H9 (cell line): ENCODE measurements around the gene SUN1. TPM values are rescaled to one million over a fixed set of nuclear protein-coding genes. Genes with fewer than 3 reads are reported as not detected.

Source experiments
- DNase-seq: peaks from one replicate; pipeline ENCODE4 v3.0.0-alpha.2; 2017
- H2AFZ ChIP-seq: one replicate; pipeline ENCODE4 v1.6.1; 2013; ENCODE audit warnings: mild to moderate bottlenecking, low read length, control low read depth, moderate library complexity
- H2AK5ac ChIP-seq: 2 replicates; pipeline ENCODE4 v1.6.1; 2013; ENCODE audit warnings: low read length, control low read depth, mixed read lengths; ENCODE audit not compliant: insufficient read length
- H2BK120ac ChIP-seq: one replicate; pipeline ENCODE4 v1.6.1; 2013; ENCODE audit warnings: low read depth, mild to moderate bottlenecking, low read length, control low read depth, inconsistent platforms; ENCODE audit not compliant: poor library complexity, severe bottlenecking
- H2BK12ac ChIP-seq: 2 replicates; pipeline ENCODE4 v1.6.1; 2013; ENCODE audit warnings: low read length, control low read depth, mixed read lengths, low read depth; ENCODE audit not compliant: insufficient read length
- H2BK15ac ChIP-seq: 2 replicates; pipeline ENCODE4 v1.6.1; 2013; ENCODE audit warnings: low read depth, low read length, control low read depth
- H2BK20ac ChIP-seq: one replicate; pipeline ENCODE4 v1.6.1; 2013; ENCODE audit warnings: low read depth, mild to moderate bottlenecking, low read length, control low read depth, inconsistent platforms; ENCODE audit not compliant: poor library complexity, severe bottlenecking
- H2BK5ac ChIP-seq: 2 replicates; pipeline ENCODE4 v1.6.1; 2013; ENCODE audit warnings: low read length, control low read depth, mixed read lengths; ENCODE audit not compliant: insufficient read length
- H3K14ac ChIP-seq: 2 replicates; pipeline ENCODE4 v1.6.1; 2013; ENCODE audit warnings: low read length, control low read depth; ENCODE audit not compliant: insufficient read depth
- H3K18ac ChIP-seq: 2 replicates; pipeline ENCODE4 v1.6.1; 2013; ENCODE audit warnings: low read depth, mild to moderate bottlenecking, mixed read lengths, low read length, control low read depth; ENCODE audit not compliant: insufficient read length
- H3K23ac ChIP-seq: 2 replicates; pipeline ENCODE4 v1.6.1; 2013; ENCODE audit warnings: low read length, control low read depth, mixed read lengths, low read depth; ENCODE audit not compliant: insufficient read length
- H3K23me2 ChIP-seq: 2 replicates; pipeline ENCODE4 v1.6.1; 2013; ENCODE audit warnings: low read depth, mild to moderate bottlenecking, mixed read lengths, low read length, control low read depth; ENCODE audit not compliant: insufficient read length, poor library complexity, severe bottlenecking
- H3K27ac ChIP-seq: 2 replicates; pipeline ENCODE4 v1.5.1; 2013; ENCODE audit warnings: low read length, control low read depth, mixed read lengths, low read depth; ENCODE audit not compliant: insufficient read length
- H3K27me3 ChIP-seq: 2 replicates; pipeline ENCODE4 v1.6.1; 2013; ENCODE audit warnings: low read length, control low read depth, inconsistent platforms; ENCODE audit not compliant: insufficient read depth
- H3K4ac ChIP-seq: 2 replicates; pipeline ENCODE4 v1.6.1; 2013; ENCODE audit warnings: low read depth, mild to moderate bottlenecking, control low read depth, inconsistent platforms, low read length, moderate library complexity
- H3K4me1 ChIP-seq: 2 replicates; pipeline ENCODE4 v1.6.1; 2013; ENCODE audit warnings: low read length, control low read depth, inconsistent platforms; ENCODE audit not compliant: insufficient read depth
- H3K4me2 ChIP-seq: 2 replicates; pipeline ENCODE4 v1.6.1; 2013; ENCODE audit warnings: low read length, control low read depth, mixed read lengths; ENCODE audit not compliant: insufficient read length, insufficient read depth
- H3K56ac ChIP-seq: 2 replicates; pipeline ENCODE4 v1.6.1; 2013; ENCODE audit warnings: low read depth, mild to moderate bottlenecking, mixed read lengths, low read length, control low read depth; ENCODE audit not compliant: insufficient read length
- H3K79me1 ChIP-seq: 2 replicates; pipeline ENCODE4 v1.6.1; 2013; ENCODE audit warnings: low read depth, mild to moderate bottlenecking, moderate library complexity, low read length, control low read depth, inconsistent platforms; ENCODE audit not compliant: insufficient read depth, poor library complexity, severe bottlenecking
- H3K79me2 ChIP-seq: 2 replicates; pipeline ENCODE4 v1.6.1; 2013; ENCODE audit warnings: low read length, control low read depth, inconsistent platforms; ENCODE audit not compliant: insufficient read depth
- H3K9ac ChIP-seq: 2 replicates; pipeline ENCODE4 v1.6.1; 2013; ENCODE audit warnings: low read length, control low read depth, mixed read lengths; ENCODE audit not compliant: insufficient read length; ENCODE audit errors: extremely low read depth
- H3K9me3 ChIP-seq: one replicate; pipeline ENCODE4 v1.6.1; 2013; ENCODE audit warnings: low read depth, low read length, inconsistent platforms; ENCODE audit not compliant: control insufficient read depth
- H3T11ph ChIP-seq: one replicate; pipeline ENCODE4 v1.6.1; 2013; ENCODE audit warnings: mild to moderate bottlenecking, low read length, control low read depth, inconsistent platforms
- H4K20me1 ChIP-seq: one replicate; pipeline ENCODE4 v1.6.1; 2013; ENCODE audit not compliant: control insufficient read depth, insufficient read length, insufficient read depth
- H4K5ac ChIP-seq: 2 replicates; pipeline ENCODE4 v1.6.1; 2013; ENCODE audit warnings: low read depth, mild to moderate bottlenecking, mixed read lengths, low read length, control low read depth; ENCODE audit not compliant: insufficient read length
- H4K8ac ChIP-seq: replicated peaks from 2 replicates; pipeline ENCODE4 v1.6.1; 2013; ENCODE audit warnings: low read length, control low read depth, mixed read lengths, low read depth; ENCODE audit not compliant: insufficient read length
- H4K91ac ChIP-seq: 2 replicates; pipeline ENCODE4 v1.6.1; 2013; ENCODE audit warnings: low read depth, mild to moderate bottlenecking, moderate library complexity, mixed read lengths, low read length, control low read depth; ENCODE audit not compliant: insufficient read length
- H3K27ac Mint-ChIP-seq, 3 experiments: 2 replicates in 2 of 3; 3 replicates in 1 of 3; pipeline ENCODE4 v1.8.0; 2020 to 2021; ENCODE audit warnings: mixed read lengths in 3 of 3, mild to moderate bottlenecking in 1 of 3, moderate library complexity in 1 of 3
- H3K27me3 Mint-ChIP-seq: 2 replicates; pipeline ENCODE4 v1.8.0; 2021; ENCODE audit warnings: low read depth, mild to moderate bottlenecking, moderate library complexity, mixed read lengths
- H3K36me3 Mint-ChIP-seq, 3 experiments: 2 replicates in 2 of 3; 3 replicates in 1 of 3; pipeline ENCODE4 v1.8.0; 2020 to 2021; ENCODE audit warnings: low read depth in 3 of 3, mixed read lengths in 3 of 3; ENCODE audit not compliant: insufficient read depth in 1 of 3
- H3K4me1 Mint-ChIP-seq, 2 experiments: 2 replicates each; pipeline ENCODE4 v1.8.0; 2020; ENCODE audit warnings: mixed read lengths in 2 of 2
- H3K4me3 Mint-ChIP-seq, 2 experiments: 2 replicates in 1 of 2; 3 replicates in 1 of 2; pipeline ENCODE4 v1.8.0; 2020 to 2021; ENCODE audit warnings: mild to moderate bottlenecking in 2 of 2, mixed read lengths in 2 of 2, moderate library complexity in 1 of 2
- H3K9me3 Mint-ChIP-seq, 2 experiments: 2 replicates in 1 of 2; 3 replicates in 1 of 2; pipeline ENCODE4 v1.8.0; 2020; ENCODE audit warnings: mild to moderate bottlenecking in 2 of 2, mixed read lengths in 2 of 2, moderate library complexity in 1 of 2
- CTCF ChIP-seq: fragments of 200-600 bp; sonication (generic); conservative IDR thresholded peaks from 3 replicates; pipeline ENCODE4 v1.8.0; 2021; ENCODE audit warnings: antibody characterized with exemption, mild to moderate bottlenecking
- WGBS: extraction: QIAGEN DNeasy Blood & Tissue Kit; methylation state at CpG from one replicate; pipeline ENCODE4 v1.1.7; 2013; ENCODE audit warnings: missing lambda C conversion rate, low lambda C conversion rate, mixed read lengths; ENCODE audit not compliant: insufficient read length; ENCODE audit errors: extremely low coverage; 5-methylcytosine and 5-hydroxymethylcytosine counted together
- total RNA-seq: library from RNA; stranded (reverse); gene quantifications from 2 replicates; pipeline ENCODE4 v1.2.1, GENCODE V29; 2021

The SUN1 gene
- total RNA-seq, 1 experiment from 2014 or later = 118 TPM

- H3K18ac ChIP-seq = peak overlapping the region; percentile 51
- peaks cover 4 to 11% (median 9%) of the 10 kb centered on the region in 3 experiments; a peak in 6 of 7 replicates for H3K36me3 Mint-ChIP-seq
- H3K4me1 ChIP-seq = no peaks in the 10 kb centered on the region
- no peaks in the 10 kb centered on the region for H3K79me1 ChIP-seq
- no peak overlapping the region for H3K27ac ChIP-seq
- H4K8ac ChIP-seq = no peak overlapping the region
- WGBS = no CpG with 5 or more reads among the region's 8 CpGs
- no peak overlapping the region for H3T11ph ChIP-seq
- no peaks in the 10 kb centered on the region; a peak in 1 of 5 replicates for H3K9me3 Mint-ChIP-seq
- no peak for TF ChIP-seq CTCF
- no peaks in the 10 kb centered on the region for H3K9me3 ChIP-seq
- no peaks in the 10 kb centered on the region for H4K20me1 ChIP-seq
- no peak overlapping the region for H4K5ac ChIP-seq
- no peak overlapping the region for H4K91ac ChIP-seq
- no peak overlapping the region for H2AFZ ChIP-seq
- no peak overlapping the region for H2BK20ac ChIP-seq
- no peak overlapping the region for H3K4me3 Mint-ChIP-seq
- no peak overlapping the region for H3K4ac ChIP-seq
- no peak overlapping the region for H3K9ac ChIP-seq
- peaks cover 17% of the 10 kb centered on the region for H3K27me3 Mint-ChIP-seq
- H3K4me1 Mint-ChIP-seq = peaks cover 2 to 3% of the 10 kb centered on the region in 2 experiments; a peak in 1 of 4 replicates
- H3K4me2 ChIP-seq = no peak overlapping the region
- peak overlapping the region in 2 of 3 experiments; percentile 57 to 70; a peak in 1 of 7 replicates for H3K27ac Mint-ChIP-seq
- no peaks in the 10 kb centered on the region for H3K23me2 ChIP-seq
- H2AK5ac ChIP-seq = no peak overlapping the region
- no peak overlapping the region for H3K23ac ChIP-seq
- H3K56ac ChIP-seq = no peak overlapping the region
- no peak overlapping the region for H2BK12ac ChIP-seq
- H2BK120ac ChIP-seq = no peak overlapping the region
- DNase-seq = no peak
- H2BK5ac ChIP-seq = no peak overlapping the region
- H3K14ac ChIP-seq = no peak overlapping the region; the same call in 1 of the 2 replicates
- H3K79me2 ChIP-seq = no peaks in the 10 kb centered on the region
- H3K27me3 ChIP-seq = no peaks in the 10 kb centered on the region; the same call in 1 of the 2 replicates
- H2BK15ac ChIP-seq = no peak overlapping the region
These were observed 68.7 kb downstream of the SUN1 start for GRCh38 chr7:901041-901387.
